ENCODE data around the gene MYO9A. TPM values are rescaled to one million over a fixed set of nuclear protein-coding genes. Genes with fewer than 3 reads are reported as not detected.
A peak's percentile ranks its signal among the peaks of the same experiment; 100 is the strongest.
"Not testable (repeated sequence)": the region's sequence is repeated elsewhere in the genome, so short reads cannot be mapped to it uniquely, and the experiment has no call there.

MYO9A gene
- polyA plus RNA-seq, 4 donors, result 26.7 to 38.0 (median 33.3) TPM

DNA sequence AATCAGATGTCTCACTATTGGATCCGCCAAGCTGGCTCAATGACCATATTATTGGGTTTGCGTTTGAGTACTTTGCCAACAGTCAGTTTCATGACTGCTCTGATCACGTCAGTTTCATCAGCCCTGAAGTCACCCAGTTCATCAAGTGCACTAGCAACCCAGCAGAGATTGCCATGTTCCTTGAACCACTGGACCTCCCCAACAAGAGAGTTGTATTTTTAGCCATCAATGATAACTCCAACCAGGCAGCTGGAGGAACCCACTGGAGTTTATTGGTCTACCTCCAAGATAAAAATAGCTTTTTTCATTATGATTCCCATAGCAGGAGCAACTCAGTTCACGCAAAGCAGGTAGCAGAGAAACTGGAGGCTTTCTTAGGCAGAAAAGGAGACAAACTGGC lies 21.7 kb upstream of the MYO9A start:
- no peak for DNase-seq (ENCODE audit: low read depth in 4 of 4, low spot score in 2 of 4)

DNA sequence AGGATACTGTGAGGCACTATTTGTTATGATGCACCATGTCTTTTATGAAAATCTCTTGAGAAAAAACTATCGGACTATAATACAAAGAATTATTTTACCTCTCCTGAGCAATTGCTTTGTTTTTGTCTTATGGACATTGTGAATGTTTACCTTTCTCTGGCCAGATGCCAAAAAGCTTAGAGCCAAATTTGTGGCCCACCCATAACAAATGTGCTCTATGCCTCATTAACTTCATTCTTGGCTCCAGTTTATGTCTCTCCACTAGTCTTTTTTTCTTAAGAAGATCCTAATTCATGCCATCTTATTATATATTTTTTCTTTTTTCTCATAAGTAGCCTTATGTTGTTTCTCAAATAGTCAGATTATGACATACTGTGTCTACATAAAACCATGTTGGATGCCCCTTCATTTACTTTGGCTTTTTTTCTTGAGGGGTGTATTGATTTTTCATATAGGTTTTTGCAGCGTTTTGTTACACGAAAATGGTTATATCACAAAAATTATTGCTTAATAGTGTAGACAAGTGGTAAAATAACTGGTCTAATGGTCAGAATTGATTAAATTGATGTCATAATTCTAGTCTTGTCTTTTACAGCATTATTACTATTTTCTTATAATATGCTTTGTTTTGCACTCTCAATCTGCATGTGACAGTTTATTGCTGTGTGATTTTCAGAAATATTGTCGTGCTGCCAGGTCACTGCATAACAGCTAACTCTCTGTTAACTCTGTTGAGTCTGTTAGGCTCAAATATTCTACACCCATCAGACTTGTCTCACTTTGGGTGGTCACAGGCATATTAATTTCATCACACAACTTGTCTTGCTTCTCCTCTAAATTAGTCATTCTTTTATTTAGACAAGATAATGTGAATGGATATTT lies 18.5 kb upstream of the MYO9A start:
- DNase-seq (ENCODE audit: low read depth in 4 of 4, low spot score in 2 of 4), result no peak

- no peak for DNase-seq (ENCODE audit: low read depth in 4 of 4, low spot score in 2 of 4)
Observed at GRCh38 chr15:72135719-72136118, 17.8 kb upstream of the MYO9A start.

DNA sequence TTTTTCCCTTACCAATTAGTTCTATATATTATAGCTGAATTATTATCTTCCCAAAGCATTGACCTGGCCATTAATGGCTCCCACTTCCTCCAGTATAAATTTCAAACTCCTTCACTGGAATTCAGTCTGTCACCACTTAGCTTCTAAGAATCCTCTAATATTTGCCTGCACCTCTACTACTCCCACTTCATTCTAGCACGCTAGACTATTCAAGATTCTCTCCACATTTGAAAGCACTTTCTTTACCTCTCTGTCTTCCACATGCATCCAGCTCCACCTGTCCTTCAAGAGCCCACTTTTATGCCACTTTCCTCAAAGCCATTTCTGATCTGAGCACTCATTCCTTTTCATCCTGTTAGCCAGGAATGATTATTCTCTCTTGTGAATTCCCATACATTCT lies 15.3 kb upstream of the MYO9A start:
- no peak for DNase-seq (ENCODE audit: low read depth in 4 of 4, low spot score in 2 of 4)

- DNase-seq (ENCODE audit: low read depth in 4 of 4, low spot score in 2 of 4), result no peak
Observed at GRCh38 chr15:72131922-72132321, 14.0 kb upstream of the MYO9A start.

DNA sequence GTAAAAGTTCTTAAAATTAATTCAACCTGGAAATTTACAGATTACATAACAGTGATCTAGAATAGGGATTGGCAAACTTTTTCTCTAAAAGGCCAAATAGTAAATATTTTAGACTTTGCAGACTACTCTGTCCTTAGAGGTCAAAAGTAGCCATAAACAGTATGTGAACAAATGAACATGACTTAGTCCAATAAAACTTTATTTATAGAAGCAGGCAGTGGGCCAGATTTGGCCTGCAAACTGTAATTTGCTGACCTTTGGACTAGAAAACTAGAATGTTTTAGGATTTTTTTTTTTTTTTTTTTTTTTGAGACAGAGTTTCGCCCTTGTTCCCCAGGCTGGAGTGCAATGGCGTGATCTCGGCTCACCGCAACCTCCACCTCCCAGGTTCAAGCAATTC lies 12.3 kb upstream of the MYO9A start:
- DNase-seq (ENCODE audit: low read depth in 4 of 4, low spot score in 2 of 4), result no peak

- DNase-seq (ENCODE audit: low read depth in 4 of 4, low spot score in 2 of 4), result no peak
Observed at GRCh38 chr15:72128359-72128758, 10.4 kb upstream of the MYO9A start.

DNA sequence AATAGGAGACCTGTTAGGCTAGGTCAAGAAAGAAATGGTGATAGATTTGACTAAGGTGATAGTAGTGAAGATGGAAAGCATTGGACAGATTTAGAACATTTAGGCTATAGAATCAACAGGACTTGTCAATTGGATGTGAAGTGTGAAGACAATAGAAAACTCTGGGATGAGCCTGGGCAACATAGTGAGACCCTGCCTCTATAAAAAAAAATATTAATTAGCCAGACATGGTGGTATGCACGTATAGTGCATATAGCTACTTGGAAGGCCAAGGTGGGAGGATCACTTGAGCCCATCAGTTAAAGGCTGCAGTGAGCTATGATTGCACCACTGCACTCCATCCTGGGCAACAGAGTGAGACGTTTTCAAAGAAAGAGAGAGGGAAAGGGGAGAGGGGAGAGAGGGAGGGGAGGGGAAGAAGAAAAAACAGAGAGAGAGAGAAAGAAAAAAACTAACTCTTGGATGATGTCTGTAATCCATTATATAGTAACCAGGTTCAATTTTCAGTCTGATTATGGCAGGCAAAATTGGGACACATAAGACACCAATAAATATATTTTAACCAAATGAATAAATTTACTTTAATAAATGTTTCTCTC lies 9.9 kb upstream of the MYO9A start:
- no peak for DNase-seq (ENCODE audit: low read depth in 4 of 4, low spot score in 2 of 4)

GRCh38 chr15:72124218-72124617 lies 6.3 kb upstream of the MYO9A start:
- no peak for DNase-seq (ENCODE audit: low read depth in 4 of 4, low spot score in 2 of 4)

DNA sequence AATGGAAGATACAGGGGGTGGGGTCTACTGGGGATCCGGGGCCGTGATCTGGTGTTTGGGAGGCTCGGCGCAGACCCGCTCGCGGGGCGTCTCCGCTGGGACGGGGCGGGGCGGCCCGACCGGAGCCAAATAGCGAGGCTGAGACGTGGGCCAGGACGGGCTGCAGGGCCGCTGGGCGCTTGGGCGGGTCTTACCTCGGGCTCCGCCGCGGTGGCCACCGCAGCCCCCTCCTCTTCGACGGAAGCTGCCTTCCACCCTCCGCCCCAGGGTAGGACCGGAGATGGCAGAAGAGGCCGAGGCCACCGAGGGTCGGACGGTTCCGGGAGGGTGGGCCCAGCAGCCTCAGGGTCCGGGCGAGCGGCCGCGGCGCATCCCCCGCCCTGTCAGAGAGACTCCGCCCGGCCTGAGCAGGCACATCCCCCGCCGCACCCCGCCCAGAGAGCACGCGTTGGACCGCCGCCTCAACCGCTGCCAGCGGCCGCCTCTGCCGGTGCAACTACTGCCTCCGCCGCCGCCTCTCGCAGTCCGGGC lies 399 bp downstream of the MYO9A start:
- peak; percentile 58 to 76 (median 61) for DNase-seq (ENCODE audit: low read depth in 4 of 4, low spot score in 2 of 4)

DNA sequence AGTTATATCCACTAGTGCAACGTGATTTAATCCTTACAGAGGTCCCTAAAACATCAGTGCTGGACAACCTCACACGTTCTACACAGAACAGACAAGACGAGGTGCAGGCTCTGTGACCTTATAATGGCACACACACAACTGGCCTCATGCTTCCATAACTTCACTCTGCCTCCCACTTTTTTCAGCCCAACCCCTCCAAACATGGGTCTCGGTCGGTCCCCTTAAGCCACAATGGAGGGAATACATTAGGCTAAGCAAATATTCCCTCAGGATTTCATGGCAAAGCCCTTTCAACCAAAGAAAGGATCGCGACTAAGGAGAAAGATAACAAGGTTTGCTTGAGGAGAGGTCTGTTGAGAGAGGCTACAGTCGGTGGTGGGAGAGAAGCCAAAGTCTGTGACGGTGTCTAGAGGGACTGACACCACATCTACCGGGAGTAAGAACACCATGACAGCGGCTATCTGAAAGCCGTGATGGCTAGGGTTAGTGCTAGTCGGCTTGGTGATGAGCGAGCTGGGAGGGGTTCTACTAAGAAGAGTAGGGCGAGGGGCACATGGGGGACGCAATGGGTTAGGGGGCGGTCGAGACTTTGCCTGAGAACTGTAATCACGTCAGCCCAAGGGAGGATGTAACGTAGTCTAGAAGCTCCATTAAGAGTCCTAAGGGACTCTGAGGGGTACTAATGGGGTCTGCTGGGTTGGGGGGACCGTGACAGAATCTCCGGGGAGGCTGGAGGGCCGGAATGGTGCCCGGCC lies 1.0 kb downstream of the MYO9A start:
- peak in 2 of 4 donors; percentile 36 to 49 for DNase-seq (ENCODE audit: low read depth in 4 of 4, low spot score in 2 of 4)

- no peak for DNase-seq (ENCODE audit: low read depth in 4 of 4, low spot score in 2 of 4)
Observed at GRCh38 chr15:72113347-72114031, 4.5 kb downstream of the MYO9A start.

GRCh38 chr15:72112805-72113204 lies 5.1 kb downstream of the MYO9A start:
- no peak for DNase-seq (ENCODE audit: low read depth in 4 of 4, low spot score in 2 of 4)

GRCh38 chr15:72112116-72112515 lies 5.8 kb downstream of the MYO9A start:
- DNase-seq (ENCODE audit: low read depth in 4 of 4, low spot score in 2 of 4), result peak in 1 of 4 donors; percentile 32

DNA sequence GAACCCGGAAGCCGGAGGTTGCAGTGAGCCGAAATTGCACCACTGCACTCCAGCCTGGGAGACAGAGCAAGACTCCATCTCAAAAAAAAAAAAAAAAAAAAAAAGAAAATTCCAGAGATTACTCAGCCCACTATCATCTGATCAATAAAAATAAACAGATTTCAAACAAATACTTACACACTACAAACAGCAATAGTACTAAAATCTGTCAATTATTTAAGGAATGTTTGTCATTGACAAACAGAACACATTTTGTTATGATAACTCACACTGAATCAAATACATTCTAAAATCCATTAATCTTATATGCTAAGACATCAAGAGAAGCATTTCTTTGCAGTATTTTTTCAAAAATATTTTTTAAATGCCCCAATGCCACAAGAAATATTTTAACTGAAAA lies 7.6 kb downstream of the MYO9A start:
- no peak for DNase-seq (ENCODE audit: low read depth in 4 of 4, low spot score in 2 of 4)

- no peak for DNase-seq (ENCODE audit: low read depth in 4 of 4, low spot score in 2 of 4)
Observed at GRCh38 chr15:72106068-72106467, 11.9 kb downstream of the MYO9A start.

- no peak for DNase-seq (ENCODE audit: low read depth in 4 of 4, low spot score in 2 of 4)
Observed at GRCh38 chr15:72105111-72105510, 12.8 kb downstream of the MYO9A start.

DNA sequence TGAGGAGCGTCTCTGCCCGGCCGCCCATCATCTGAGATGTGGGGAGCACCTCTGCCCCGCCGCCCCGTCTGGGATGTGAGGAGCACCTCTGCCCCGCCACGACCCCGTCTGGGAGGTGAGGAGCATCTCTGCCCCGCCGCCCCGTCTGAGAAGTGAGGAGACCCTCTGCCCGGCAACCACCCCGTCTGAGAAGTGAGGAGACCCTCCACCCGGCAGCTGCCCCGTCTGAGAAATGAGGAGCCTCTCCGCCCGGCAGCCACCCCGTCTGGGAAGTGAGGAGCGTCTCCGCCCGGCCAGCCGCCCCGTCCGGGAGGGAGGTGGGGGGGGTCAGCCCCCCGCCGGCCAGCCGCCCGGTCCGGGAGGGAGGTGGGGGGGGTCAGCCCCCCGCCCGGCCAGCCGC lies 17.4 kb downstream of the MYO9A start:
- DNase-seq (ENCODE audit: low read depth in 4 of 4, low spot score in 2 of 4), result not testable (repeated sequence)

DNA sequence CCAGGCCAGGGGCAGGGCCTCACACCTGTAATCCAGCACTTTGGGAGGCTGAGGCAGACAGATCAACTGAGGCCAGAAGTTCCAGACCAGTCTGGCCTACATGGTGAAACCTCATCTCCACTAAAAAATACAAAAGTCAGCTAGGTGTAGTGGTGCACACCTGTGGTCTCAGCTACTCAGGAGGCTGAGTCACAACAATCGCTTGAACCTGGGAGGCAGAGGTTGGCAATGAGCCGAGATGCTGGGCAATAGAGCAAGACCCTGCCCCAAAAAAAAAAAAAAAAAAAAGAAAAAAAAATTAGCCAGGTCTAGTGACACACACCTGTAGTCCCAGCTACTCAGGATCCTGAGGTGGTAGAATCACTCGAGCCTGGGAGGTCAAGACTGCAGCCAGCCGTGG lies 18.8 kb downstream of the MYO9A start:
- DNase-seq (ENCODE audit: low read depth in 4 of 4, low spot score in 2 of 4), result no peak

- no peak for DNase-seq (ENCODE audit: low read depth in 4 of 4, low spot score in 2 of 4)
Observed at GRCh38 chr15:72098040-72098439, 19.9 kb downstream of the MYO9A start.

GRCh38 chr15:72096796-72097195 lies 21.2 kb downstream of the MYO9A start:
- DNase-seq (ENCODE audit: low read depth in 4 of 4, low spot score in 2 of 4), result no peak
